GM23338 (cell line): ENCODE measurements around the gene SPINK13. TPM values are rescaled to one million over a fixed set of nuclear protein-coding genes. Genes with fewer than 3 reads are reported as not detected.

Source experiments
- ATAC-seq: fragments of 200-7000 bp; cut with Tn5 transposase; 3 replicates; pipeline ENCODE4 v1.9.1; 2020
- DNase-seq: peaks from one replicate; pipeline ENCODE4 v3.0.0-alpha.2; 2015; ENCODE audit warnings: low spot score
- H2AFZ ChIP-seq: fragments of 200-600 bp; sonication (generic); 2 replicates; pipeline ENCODE4 v1.8.0; 2016; ENCODE audit warnings: antibody characterized with exemption, mild to moderate bottlenecking, moderate library complexity
- H3F3A ChIP-seq: fragments of 200-600 bp; sonication (generic); replicated peaks from 2 replicates; pipeline ENCODE4 v1.8.0; 2017; ENCODE audit warnings: antibody characterized with exemption, mixed run types, low read depth
- H3K27ac ChIP-seq: fragments of 200-600 bp; sonication (generic); 2 replicates; pipeline ENCODE4 v1.6.1; 2016; ENCODE audit warnings: low read depth
- H3K27me3 ChIP-seq: fragments of 200-600 bp; sonication (generic); 2 replicates; pipeline ENCODE4 v1.8.0; 2016; ENCODE audit warnings: mild to moderate bottlenecking, mixed run types, moderate library complexity; ENCODE audit not compliant: insufficient read depth
- H3K36me3 ChIP-seq: fragments of 200-600 bp; sonication (generic); 2 replicates; pipeline ENCODE4 v1.8.0; 2016; ENCODE audit warnings: mild to moderate bottlenecking; ENCODE audit not compliant: insufficient read depth
- H3K4me1 ChIP-seq: fragments of 200-600 bp; sonication (generic); 2 replicates; pipeline ENCODE4 v1.8.0; 2016; ENCODE audit warnings: mild to moderate bottlenecking, moderate library complexity; ENCODE audit not compliant: insufficient read depth
- H3K4me2 ChIP-seq: fragments of 200-600 bp; sonication (generic); 2 replicates; pipeline ENCODE4 v1.7.1; 2017; ENCODE audit warnings: mixed run types
- H3K4me3 ChIP-seq: fragments of 200-600 bp; sonication (generic); 2 replicates; pipeline ENCODE4 v1.6.1; 2016; ENCODE audit warnings: mixed run types
- H3K79me2 ChIP-seq: fragments of 200-600 bp; sonication (generic); replicated peaks from 2 replicates; pipeline ENCODE4 v1.8.0; 2017; ENCODE audit warnings: mild to moderate bottlenecking; ENCODE audit not compliant: insufficient read depth
- H3K9me2 ChIP-seq: fragments of 200-600 bp; sonication (generic); 2 replicates; pipeline ENCODE4 v1.8.0; 2017; ENCODE audit not compliant: insufficient read depth
- H4K20me1 ChIP-seq: fragments of 200-600 bp; sonication (generic); replicated peaks from 2 replicates; pipeline ENCODE4 v1.8.0; 2017; ENCODE audit warnings: mild to moderate bottlenecking; ENCODE audit not compliant: insufficient read depth
- H3K27ac Mint-ChIP-seq: 2 replicates; pipeline ENCODE4 v1.8.0; 2020; ENCODE audit warnings: inconsistent platforms, mild to moderate bottlenecking, moderate library complexity, mixed read lengths
- H3K27me3 Mint-ChIP-seq: 3 replicates; pipeline ENCODE4 v1.8.0; 2022; ENCODE audit warnings: low read depth, mild to moderate bottlenecking, moderate library complexity, mixed read lengths, inconsistent platforms; ENCODE audit not compliant: insufficient read depth, poor library complexity
- H3K36me3 Mint-ChIP-seq: 3 replicates; pipeline ENCODE4 v1.8.0; 2021; ENCODE audit warnings: low read depth, mild to moderate bottlenecking, inconsistent platforms, moderate library complexity, mixed read lengths
- H3K4me1 Mint-ChIP-seq: 3 replicates; pipeline ENCODE4 v1.8.0; 2020; ENCODE audit warnings: mild to moderate bottlenecking, inconsistent platforms, mixed read lengths
- H3K4me3 Mint-ChIP-seq: 3 replicates; pipeline ENCODE4 v1.8.0; 2021; ENCODE audit warnings: moderate library complexity, mild to moderate bottlenecking, inconsistent platforms, mixed read lengths
- H3K9me3 Mint-ChIP-seq: 3 replicates; pipeline ENCODE4 v1.8.0; 2020; ENCODE audit warnings: moderate library complexity, mild to moderate bottlenecking, inconsistent platforms, mixed read lengths
- CTCF ChIP-seq, 2 experiments: fragments of 200-600 bp in 1 of 2; sonication (generic) in 1 of 2; conservative IDR thresholded peaks; 2 replicates each; pipeline versions ENCODE4 v1.5.1 to v1.6.1; 2016 to 2017; ENCODE audit warnings: antibody characterized with exemption in 2 of 2, low read depth in 2 of 2, mild to moderate bottlenecking in 2 of 2, moderate library complexity in 1 of 2
- EZH2 ChIP-seq: fragments of 200-600 bp; sonication (generic); IDR thresholded peaks from one replicate; pipeline ENCODE4 v1.8.0; 2017; ENCODE audit warnings: antibody characterized with exemption, mild to moderate bottlenecking, low read depth; ENCODE audit not compliant: unreplicated experiment
- EZH2phosphoT487 ChIP-seq: fragments of 200-600 bp; sonication (generic); IDR thresholded peaks from one replicate; pipeline ENCODE4 v1.8.1; 2018; ENCODE audit warnings: antibody characterized with exemption; ENCODE audit not compliant: unreplicated experiment
- ZNF331 ChIP-seq: fragments of 250-450 bp; sonication (Bioruptor Pico); IDR thresholded peaks from 2 replicates; pipeline ENCODE4 v1.5.0; 2020; ENCODE audit warnings: low read depth, mild to moderate bottlenecking, moderate library complexity
- ZNF462 ChIP-seq: fragments of 250-450 bp; sonication (Bioruptor Pico); IDR thresholded peaks from 2 replicates; pipeline ENCODE4 v1.5.0; 2020; ENCODE audit warnings: mild to moderate bottlenecking, moderate library complexity
- polyA plus RNA-seq: library from polyadenylated mRNA; unstranded; fragments of >200 nt; fragmentation: Nextera tagmentation; extraction: Ambion mirVana; gene quantifications from 2 replicates; pipeline ENCODE4 v1.2.1, GENCODE V29; 2016
- total RNA-seq: library from RNA; depleted of rRNA; stranded (reverse); fragments of >200 nt; shearing (Covaris generic); gene quantifications from 2 replicates; pipeline ENCODE4 v1.2.3, GENCODE V29; 2014

Gene SPINK13
- total and polyA plus RNA-seq, 2 experiments from 2014 or later: not detected

- TF ChIP-seq ZNF462: no peak
- no peak for TF ChIP-seq EZH2
- no peak for TF ChIP-seq EZH2phosphoT487
- no peak for TF ChIP-seq ZNF331 (CRISPR knock-in tag)
- TF ChIP-seq CTCF (conservative IDR thresholded peaks at IDR 0.05; ENCODE audit: low read depth in 2 of 2): no peak
These were observed 40.4 kb downstream of the SPINK13 start (continued) for GRCh38 chr5:148309019-148309418.

- H3K4me1 Mint-ChIP-seq: no peaks in the 10 kb centered on the region; the same call in 2 of the 3 replicates
- no peaks in the 10 kb centered on the region for H3K36me3 Mint-ChIP-seq
These were observed 41.2 kb downstream of the SPINK13 start for GRCh38 chr5:148309746-148310145.

More at GRCh38 chr5:148309746-148310145, 41.2 kb downstream of the SPINK13 start:
- peaks cover 10% of the 10 kb centered on the region; the same call in 2 of the 3 replicates for H3K9me3 Mint-ChIP-seq
- H3K9me2 ChIP-seq: peaks cover 12% of the 10 kb centered on the region; the same call in 1 of the 2 replicates
- H3K27me3 ChIP-seq: no peaks in the 10 kb centered on the region
- H3F3A ChIP-seq: no peaks in the 10 kb centered on the region
- H2AFZ ChIP-seq: no peak overlapping the region
- DNase-seq: no peak
- H3K4me3 Mint-ChIP-seq: no peak overlapping the region
- ATAC-seq: no peak
- no peaks in the 10 kb centered on the region for H3K27me3 Mint-ChIP-seq
- no peak for TF ChIP-seq CTCF (conservative IDR thresholded peaks at IDR 0.05; ENCODE audit: low read depth in 2 of 2)
- TF ChIP-seq EZH2phosphoT487: no peak
- H4K20me1 ChIP-seq: no peaks in the 10 kb centered on the region; the same call in 1 of the 2 replicates
- no peaks in the 10 kb centered on the region for H3K4me1 ChIP-seq
- H3K4me2 ChIP-seq: no peak overlapping the region
- H3K4me3 ChIP-seq: no peak overlapping the region
- H3K79me2 ChIP-seq: no peaks in the 10 kb centered on the region
- no peaks in the 10 kb centered on the region for H3K36me3 ChIP-seq
- H3K27ac ChIP-seq: no peak overlapping the region
- H3K27ac Mint-ChIP-seq: no peak overlapping the region
